Measurements from ENCODE around the gene UBTF. TPM values are rescaled to one million over a fixed set of nuclear protein-coding genes. Genes with fewer than 3 reads are reported as not detected.

UBTF gene
- total RNA-seq, 1 donor from 2014 or later, result 22.9 TPM

- peaks cover 2% of the 10 kb centered on the region for H3K36me3 ChIP-seq (ENCODE audit: control insufficient read depth, insufficient read depth, low read length)
- no peak for FAIRE-seq
- H3K27me3 ChIP-seq (ENCODE audit: control insufficient read depth, insufficient read depth, low read length), result no peaks in the 10 kb centered on the region
- TF ChIP-seq, protein P1, sequence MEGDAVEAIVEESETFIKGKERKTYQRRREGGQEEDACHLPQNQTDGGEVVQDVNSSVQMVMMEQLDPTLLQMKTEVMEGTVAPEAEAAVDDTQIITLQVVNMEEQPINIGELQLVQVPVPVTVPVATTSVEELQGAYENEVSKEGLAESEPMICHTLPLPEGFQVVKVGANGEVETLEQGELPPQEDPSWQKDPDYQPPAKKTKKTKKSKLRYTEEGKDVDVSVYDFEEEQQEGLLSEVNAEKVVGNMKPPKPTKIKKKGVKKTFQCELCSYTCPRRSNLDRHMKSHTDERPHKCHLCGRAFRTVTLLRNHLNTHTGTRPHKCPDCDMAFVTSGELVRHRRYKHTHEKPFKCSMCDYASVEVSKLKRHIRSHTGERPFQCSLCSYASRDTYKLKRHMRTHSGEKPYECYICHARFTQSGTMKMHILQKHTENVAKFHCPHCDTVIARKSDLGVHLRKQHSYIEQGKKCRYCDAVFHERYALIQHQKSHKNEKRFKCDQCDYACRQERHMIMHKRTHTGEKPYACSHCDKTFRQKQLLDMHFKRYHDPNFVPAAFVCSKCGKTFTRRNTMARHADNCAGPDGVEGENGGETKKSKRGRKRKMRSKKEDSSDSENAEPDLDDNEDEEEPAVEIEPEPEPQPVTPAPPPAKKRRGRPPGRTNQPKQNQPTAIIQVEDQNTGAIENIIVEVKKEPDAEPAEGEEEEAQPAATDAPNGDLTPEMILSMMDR (IDR thresholded peaks at IDR 0.05; ENCODE audit: insufficient read depth, low read length, severe bottlenecking), result no peak
- H3K4me3 ChIP-seq (ENCODE audit: low read depth, low read length), result no peak overlapping the region
- DNase-seq (ENCODE audit: low read depth), result no peak
These were observed 64.0 kb downstream of the UBTF start for GRCh38 chr17:44155488-44155887.

Other genes starting within 250 kb of the UBTF start
- gene NAGS, start 215.1 kb downstream of the UBTF start, total RNA-seq, result 17.8 and 25.3 TPM in 2 replicates
- gene TMEM101, start 204.7 kb downstream of the UBTF start, total RNA-seq, result 64.3 and 85.6 TPM in 2 replicates
- 18.9 and 20.3 TPM in 2 replicates for gene LSM12, start 153.0 kb downstream of the UBTF start, total RNA-seq
- 7.6 and 9.2 TPM in 2 replicates for gene G6PC3, start 148.9 kb downstream of the UBTF start, total RNA-seq
- gene HDAC5, start 96.0 kb downstream of the UBTF start, total RNA-seq, result 18.4 TPM in 2 replicates
- 0.26 and 0.64 TPM in 2 replicates for gene HROB, start 77.7 kb downstream of the UBTF start, total RNA-seq
- gene ASB16, start 49.0 kb downstream of the UBTF start, total RNA-seq, result not detected in 2 replicates
- gene TMUB2, start 32.7 kb downstream of the UBTF start, total RNA-seq, result 20.3 and 25.6 TPM in 2 replicates
- 32.4 and 46.3 TPM in 2 replicates for gene ATXN7L3, start 19.8 kb downstream of the UBTF start, total RNA-seq
- gene SLC4A1, start 48.5 kb upstream of the UBTF start, total RNA-seq, result not detected in 2 replicates
- 0.26 and 3.1 TPM in 2 replicates for gene RUNDC3A, start 88.9 kb upstream of the UBTF start, total RNA-seq
- gene SLC25A39, start 105.1 kb upstream of the UBTF start, total RNA-seq, result 83.7 and 113 TPM in 2 replicates
- 200 and 513 TPM in 2 replicates for gene GRN, start 125.6 kb upstream of the UBTF start, total RNA-seq
- gene FAM171A2, start 144.2 kb upstream of the UBTF start, total RNA-seq, result 0.53 and 0.90 TPM in 2 replicates
- gene ITGA2B, start 170.0 kb upstream of the UBTF start, total RNA-seq, result under 0.01 TPM in 1 of 2 replicates, not detected in the other

Data from bronchial epithelial cell (primary cell).